Measurements from ENCODE around the gene TMEM123.

The TMEM123 gene

GRCh38 chr11:102476069-102476468, 23.5 kb upstream of the TMEM123 start:
- TF ChIP-seq CTCF (IDR thresholded peaks at IDR 0.05; ENCODE audit: control insufficient read depth, insufficient read depth, low read depth, low read length, missing control alignments): no peak
- DNase-seq (ENCODE audit: low read depth): no peak
- no peak overlapping the region for H3K4me3 ChIP-seq (ENCODE audit: control insufficient read depth, low read depth, low read length)

GRCh38 chr11:102473543-102473942, 21.0 kb upstream of the TMEM123 start:
- TF ChIP-seq CTCF (IDR thresholded peaks at IDR 0.05; ENCODE audit: control insufficient read depth, insufficient read depth, low read depth, low read length, missing control alignments): no peak
- DNase-seq (ENCODE audit: low read depth): no peak
- no peak overlapping the region for H3K4me3 ChIP-seq (ENCODE audit: control insufficient read depth, low read depth, low read length)

- H3K4me3 ChIP-seq (ENCODE audit: control insufficient read depth, low read depth, low read length): no peak overlapping the region
- TF ChIP-seq CTCF (IDR thresholded peaks at IDR 0.05; ENCODE audit: control insufficient read depth, insufficient read depth, low read depth, low read length, missing control alignments): no peak
- no peak for DNase-seq (ENCODE audit: low read depth)
These were observed 19.6 kb upstream of the TMEM123 start for GRCh38 chr11:102472127-102472526.

- TF ChIP-seq CTCF (IDR thresholded peaks at IDR 0.05; ENCODE audit: control insufficient read depth, insufficient read depth, low read depth, low read length, missing control alignments): no peak
- DNase-seq (ENCODE audit: low read depth): no peak
- H3K4me3 ChIP-seq (ENCODE audit: control insufficient read depth, low read depth, low read length): no peak overlapping the region
These were observed 18.9 kb upstream of the TMEM123 start for GRCh38 chr11:102471474-102471873.

- no peak overlapping the region for H3K4me3 ChIP-seq (ENCODE audit: control insufficient read depth, low read depth, low read length)
- no peak for TF ChIP-seq CTCF (IDR thresholded peaks at IDR 0.05; ENCODE audit: control insufficient read depth, insufficient read depth, low read depth, low read length, missing control alignments)
- no peak for DNase-seq (ENCODE audit: low read depth)
These were observed 17.7 kb upstream of the TMEM123 start for GRCh38 chr11:102470251-102470650.

- no peak for DNase-seq (ENCODE audit: low read depth)
- no peak for TF ChIP-seq CTCF (IDR thresholded peaks at IDR 0.05; ENCODE audit: control insufficient read depth, insufficient read depth, low read depth, low read length, missing control alignments)
- H3K4me3 ChIP-seq (ENCODE audit: control insufficient read depth, low read depth, low read length): no peak overlapping the region
These were observed 16.7 kb upstream of the TMEM123 start for GRCh38 chr11:102469196-102469821.

Data from AG09309 (cell line).